Progenitor cell of endocrine pancreas (in vitro differentiated cells): Measurements from ENCODE around the gene ARHGAP26. TPM values are rescaled to one million over a fixed set of nuclear protein-coding genes. Genes with fewer than 3 reads are reported as not detected.

ENCODE experiments used
- DNase-seq: peaks from one replicate; pipeline ENCODE4 v3.0.0; 2021; ENCODE audit warnings: low spot score; ENCODE audit not compliant: unreplicated experiment
- H3K27ac Mint-ChIP-seq: 2 replicates; pipeline ENCODE4 v1.8.0; 2021; ENCODE audit warnings: mild to moderate bottlenecking, moderate library complexity, mixed read lengths
- H3K27me3 Mint-ChIP-seq: 2 replicates; pipeline ENCODE4 v1.8.0; 2021; ENCODE audit warnings: mixed read lengths
- H3K36me3 Mint-ChIP-seq: 2 replicates; pipeline ENCODE4 v1.8.0; 2022; ENCODE audit warnings: mixed read lengths; ENCODE audit not compliant: insufficient read depth
- H3K4me1 Mint-ChIP-seq: 2 replicates; pipeline ENCODE4 v1.8.0; 2021; ENCODE audit warnings: low read depth, mixed read lengths
- H3K4me3 Mint-ChIP-seq: 2 replicates; pipeline ENCODE4 v1.8.0; 2021; ENCODE audit warnings: low read depth, mild to moderate bottlenecking, moderate library complexity, mixed read lengths
- H3K9me3 Mint-ChIP-seq: 2 replicates; pipeline ENCODE4 v1.8.0; 2021; ENCODE audit warnings: low read depth, mixed read lengths
- CTCF ChIP-seq: fragments of 200-600 bp; sonication (generic); IDR thresholded peaks from one replicate; pipeline ENCODE4 v1.5.0; 2021; ENCODE audit warnings: antibody characterized with exemption, mild to moderate bottlenecking; ENCODE audit not compliant: unreplicated experiment
- total RNA-seq: library from RNA; stranded (reverse); gene quantifications from 2 replicates; pipeline ENCODE4 v1.2.1, GENCODE V29; 2021

ARHGAP26 gene
- total RNA-seq, 1 donor from 2014 or later = 21.3 TPM

- DNase-seq = no peak
Measured at GRCh38 chr5:142929587-142929986, 159.4 kb downstream of the ARHGAP26 start.

DNA sequence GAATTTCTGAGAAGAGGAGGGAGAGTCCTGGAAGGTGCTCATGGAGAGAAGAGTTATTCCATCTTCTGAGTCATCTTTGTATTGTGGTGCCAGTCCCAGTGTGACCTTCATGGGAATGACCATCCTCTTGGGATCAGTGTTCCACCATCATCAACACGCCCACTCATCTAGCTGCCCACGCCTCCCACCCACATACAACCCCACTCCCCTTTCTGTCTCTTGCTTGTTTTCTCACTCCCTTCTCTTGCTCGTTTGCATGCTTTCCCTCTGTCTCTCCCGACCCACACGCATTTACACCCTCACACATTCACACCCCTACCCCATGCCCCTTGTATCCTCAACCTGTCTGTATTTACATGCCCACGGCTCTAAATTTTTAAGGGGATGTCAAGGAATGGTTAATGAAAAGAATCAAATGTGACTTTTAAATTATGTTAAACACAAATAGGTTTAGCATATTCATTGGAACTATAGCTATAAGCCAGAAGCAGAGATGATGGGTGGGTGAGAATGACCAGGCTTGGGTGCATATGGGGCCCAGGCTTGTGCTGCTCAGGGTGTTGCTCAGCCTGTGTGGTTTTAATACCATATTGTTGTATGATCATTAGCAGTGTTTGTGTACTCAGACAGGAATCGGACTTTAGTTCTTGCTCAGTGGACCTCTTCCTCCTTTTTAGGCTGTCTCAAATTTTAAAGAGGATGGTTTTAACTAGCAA lies 160.4 kb downstream of the ARHGAP26 start:
- Mint-ChIP-seq H3K36me3 (peaks cover 2% of the 10 kb centered on the region), H3K27ac (no peak overlapping the region), H3K4me3 (no peak overlapping the region), H3K4me1 (peaks cover 9% of the 10 kb centered on the region), H3K9me3 (no peaks in the 10 kb centered on the region), H3K27me3 (no peaks in the 10 kb centered on the region)
- TF ChIP-seq CTCF = no peak
- DNase-seq = no peak

More at GRCh38 chr5:142929587-142929986, 159.4 kb downstream of the ARHGAP26 start:
- peaks cover 2% of the 10 kb centered on the region for H3K36me3 Mint-ChIP-seq
- H3K27ac Mint-ChIP-seq = no peak overlapping the region
- no peak overlapping the region for H3K4me3 Mint-ChIP-seq
- H3K9me3 Mint-ChIP-seq = no peaks in the 10 kb centered on the region
- no peaks in the 10 kb centered on the region for H3K27me3 Mint-ChIP-seq
- H3K4me1 Mint-ChIP-seq = peaks cover 9% of the 10 kb centered on the region
- TF ChIP-seq CTCF = no peak

GRCh38 chr5:142931896-142932686 lies 161.9 kb downstream of the ARHGAP26 start:
- peaks cover 2% of the 10 kb centered on the region for H3K36me3 Mint-ChIP-seq
- no peaks in the 10 kb centered on the region for H3K9me3 Mint-ChIP-seq
- no peaks in the 10 kb centered on the region for H3K27me3 Mint-ChIP-seq
- H3K4me1 Mint-ChIP-seq = peaks cover 9% of the 10 kb centered on the region
- H3K4me3 Mint-ChIP-seq = no peak overlapping the region
- DNase-seq = no peak
- no peak overlapping the region for H3K27ac Mint-ChIP-seq
- no peak for TF ChIP-seq CTCF

- H3K9me3 Mint-ChIP-seq = no peaks in the 10 kb centered on the region
- no peak overlapping the region for H3K4me3 Mint-ChIP-seq
- no peaks in the 10 kb centered on the region for H3K27me3 Mint-ChIP-seq
- DNase-seq = no peak
- H3K4me1 Mint-ChIP-seq = peaks cover 9% of the 10 kb centered on the region
- TF ChIP-seq CTCF = no peak
- no peak overlapping the region for H3K27ac Mint-ChIP-seq
- peaks cover 2% of the 10 kb centered on the region for H3K36me3 Mint-ChIP-seq
Measured at GRCh38 chr5:142934051-142934762, 164.0 kb downstream of the ARHGAP26 start.

GRCh38 chr5:142935014-142935413 lies 164.8 kb downstream of the ARHGAP26 start:
- H3K9me3 Mint-ChIP-seq = no peaks in the 10 kb centered on the region
- no peak for DNase-seq
- no peak overlapping the region for H3K27ac Mint-ChIP-seq
- H3K4me1 Mint-ChIP-seq = peaks cover 9% of the 10 kb centered on the region
- H3K27me3 Mint-ChIP-seq = no peaks in the 10 kb centered on the region
- no peak overlapping the region for H3K4me3 Mint-ChIP-seq
- H3K36me3 Mint-ChIP-seq = peaks cover 2% of the 10 kb centered on the region
- no peak for TF ChIP-seq CTCF
